Measurements from ENCODE around the gene ARSB. TPM values are rescaled to one million over a fixed set of nuclear protein-coding genes. Genes with fewer than 3 reads are reported as not detected.
"Not testable (repeated sequence)": the region's sequence is repeated elsewhere in the genome, so short reads cannot be mapped to it uniquely, and the experiment has no call there.

The ARSB gene
- polyA plus RNA-seq, 5 donors = 14.4 to 17.8 (median 15.6) TPM

DNA sequence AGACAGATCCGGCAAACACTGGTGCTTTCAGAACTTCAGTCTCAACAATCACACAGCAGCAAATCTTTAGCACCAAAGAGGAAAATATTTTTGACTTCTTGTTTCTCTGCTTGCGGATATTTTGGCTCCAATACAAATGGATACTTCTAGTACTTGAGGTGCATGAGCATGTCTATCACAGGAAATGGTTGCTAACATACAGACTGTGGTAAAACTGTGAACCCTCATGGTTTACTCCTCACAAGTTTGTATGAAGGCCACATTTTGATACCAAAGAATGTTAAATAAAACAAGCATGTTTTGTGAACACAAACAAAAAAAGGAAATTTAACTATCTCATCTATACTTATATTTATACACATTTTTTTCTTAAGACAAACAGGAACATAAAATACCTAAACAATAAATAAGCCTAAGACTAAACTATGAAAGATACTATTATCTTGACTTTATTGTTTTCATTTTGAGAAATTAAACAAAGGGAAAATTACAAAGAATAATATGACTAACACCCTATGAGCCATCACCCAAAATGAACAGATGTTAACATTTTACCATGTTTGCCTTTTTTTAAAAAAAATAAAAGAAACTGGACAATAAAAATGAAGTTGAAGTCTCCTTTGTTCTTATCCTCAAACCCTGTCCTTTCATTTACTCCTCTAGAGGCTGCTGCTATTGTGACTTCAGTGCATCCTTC is 201.5 kb downstream of the ARSB start:
- no peak for DNase-seq

GRCh38 chr5:78782728-78783127 is 202.4 kb downstream of the ARSB start:
- no peak for DNase-seq

GRCh38 chr5:78781611-78782286 is 203.4 kb downstream of the ARSB start:
- DNase-seq = no peak

DNA sequence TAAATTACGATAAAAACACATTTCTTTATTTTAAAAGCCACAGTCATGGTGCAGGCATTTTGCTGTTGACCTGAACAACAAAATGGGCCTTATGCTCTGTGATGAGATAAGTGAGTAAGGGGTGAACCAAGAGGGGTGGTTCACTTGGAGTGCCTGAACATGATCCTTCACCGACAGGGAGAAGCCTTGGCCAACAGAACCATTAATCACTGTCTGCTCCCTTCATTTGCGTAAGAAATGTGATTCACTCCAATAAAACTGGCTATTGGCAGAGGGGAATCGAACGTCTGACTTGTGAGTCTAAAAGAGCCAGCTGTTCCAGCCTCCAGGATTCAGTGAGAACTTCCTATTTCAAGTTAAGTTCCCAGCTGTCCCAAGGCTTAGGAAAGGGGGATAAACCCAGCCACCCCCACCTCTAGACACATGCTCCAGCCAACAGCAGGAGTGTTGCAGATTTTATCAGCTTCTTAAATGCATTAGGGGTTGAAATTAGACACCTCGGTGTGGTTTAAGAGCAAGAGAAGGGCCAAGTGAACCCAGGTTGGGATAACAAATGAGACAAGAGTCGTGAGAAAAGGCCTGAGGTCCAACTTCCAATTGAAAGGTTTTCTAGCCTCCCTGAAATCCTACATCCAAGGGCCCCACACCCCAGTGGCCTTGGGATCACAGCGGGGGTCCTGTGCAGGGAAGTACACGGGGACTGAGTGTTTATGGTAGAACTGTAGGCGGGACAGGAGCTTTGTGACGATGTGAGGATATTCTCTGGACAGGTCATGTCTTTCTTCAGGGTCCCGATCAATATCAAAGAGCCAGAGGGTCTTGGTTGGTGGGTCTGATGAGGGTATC is 205.1 kb downstream of the ARSB start:
- peak; percentile 55 to 60 for DNase-seq

DNA sequence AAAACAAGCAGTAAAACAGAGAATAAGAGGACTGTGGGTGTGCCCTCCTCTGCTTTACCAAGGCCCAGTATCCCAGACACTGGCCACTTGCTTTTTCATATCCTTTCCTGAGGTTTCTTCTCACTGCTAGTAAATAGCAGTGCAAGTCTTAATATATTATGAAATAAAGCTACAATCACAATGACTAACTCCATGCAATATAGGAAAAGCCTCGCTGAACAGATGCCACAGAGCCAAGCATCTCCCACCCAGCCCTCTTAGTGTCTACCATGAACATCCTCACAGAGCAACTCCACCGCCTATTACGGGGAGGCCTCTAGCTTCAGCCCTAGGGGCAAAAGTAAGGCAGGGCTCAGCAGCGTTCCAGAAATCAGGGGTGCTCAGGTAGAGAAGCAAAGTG is 205.8 kb downstream of the ARSB start:
- DNase-seq = no peak

DNA sequence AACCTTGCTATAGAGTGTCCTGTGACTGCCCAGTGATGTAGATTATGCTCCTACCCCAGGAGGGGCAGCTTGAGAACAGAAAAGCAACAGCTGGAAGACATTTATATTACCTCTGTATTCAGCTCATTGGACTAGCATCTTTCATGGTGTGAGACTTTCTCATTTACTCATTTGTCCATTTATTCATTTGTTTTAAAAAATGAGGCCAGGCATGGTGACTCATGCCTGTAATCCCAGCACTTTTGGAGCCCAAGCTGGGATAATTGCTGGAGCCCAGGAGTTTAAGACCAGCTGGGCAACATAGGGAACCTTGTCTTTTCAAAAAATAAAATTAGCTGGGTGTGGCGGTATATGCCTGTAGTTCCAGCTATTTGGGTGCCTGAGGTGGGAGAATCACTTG is 206.6 kb downstream of the ARSB start:
- DNase-seq = no peak

DNA sequence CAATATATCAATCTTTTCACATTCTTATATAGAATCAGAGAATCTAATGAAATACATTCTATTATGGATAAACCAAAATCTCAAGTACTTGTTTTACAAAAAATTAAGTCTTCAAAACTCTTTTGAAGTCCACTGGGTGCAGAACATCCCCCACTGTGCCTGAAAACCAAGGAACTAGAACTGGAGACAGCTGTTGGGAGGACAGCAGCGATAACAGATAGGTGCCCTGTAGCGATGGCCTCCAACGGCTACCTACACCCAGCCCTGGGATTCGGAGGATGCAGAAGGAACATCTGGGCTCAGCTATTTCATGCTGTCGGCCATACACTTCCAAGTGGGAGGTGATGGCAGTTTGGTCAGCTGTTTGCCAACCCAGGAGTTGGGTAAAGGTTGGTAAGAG is 207.2 kb downstream of the ARSB start:
- no peak for DNase-seq

GRCh38 chr5:78776637-78777036 is 208.5 kb downstream of the ARSB start:
- no peak for DNase-seq

DNA sequence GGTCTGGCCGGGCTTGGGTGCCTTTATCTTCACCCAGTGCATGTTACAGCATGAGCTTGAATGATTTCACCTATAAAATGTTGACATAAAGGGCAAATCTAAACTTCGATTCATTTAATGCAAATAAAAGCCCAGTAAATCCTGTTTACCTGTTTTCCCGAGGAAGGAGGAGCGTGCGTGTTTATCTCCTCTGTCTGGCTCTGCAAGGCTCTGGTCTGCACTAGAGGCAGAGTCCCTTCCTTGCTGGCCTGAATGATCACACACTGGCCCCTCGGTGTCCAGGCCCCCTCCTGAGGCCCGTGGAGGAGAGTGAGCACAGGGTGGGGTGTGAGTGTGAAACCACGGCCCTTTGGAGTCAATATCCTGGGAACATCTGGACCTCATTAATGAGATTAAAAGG is 211.5 kb downstream of the ARSB start:
- no peak for DNase-seq

- peak; percentile 45 to 58 for DNase-seq
Observed at GRCh38 chr5:78771260-78772205, 213.6 kb downstream of the ARSB start.

- no peak for DNase-seq
Observed at GRCh38 chr5:78768781-78769380, 216.2 kb downstream of the ARSB start.

GRCh38 chr5:78766412-78766762 is 218.7 kb downstream of the ARSB start:
- no peak for DNase-seq

- DNase-seq = no peak
Observed at GRCh38 chr5:78765756-78766411, 219.2 kb downstream of the ARSB start.

GRCh38 chr5:78765116-78765515 is 220.0 kb downstream of the ARSB start:
- no peak for DNase-seq

DNA sequence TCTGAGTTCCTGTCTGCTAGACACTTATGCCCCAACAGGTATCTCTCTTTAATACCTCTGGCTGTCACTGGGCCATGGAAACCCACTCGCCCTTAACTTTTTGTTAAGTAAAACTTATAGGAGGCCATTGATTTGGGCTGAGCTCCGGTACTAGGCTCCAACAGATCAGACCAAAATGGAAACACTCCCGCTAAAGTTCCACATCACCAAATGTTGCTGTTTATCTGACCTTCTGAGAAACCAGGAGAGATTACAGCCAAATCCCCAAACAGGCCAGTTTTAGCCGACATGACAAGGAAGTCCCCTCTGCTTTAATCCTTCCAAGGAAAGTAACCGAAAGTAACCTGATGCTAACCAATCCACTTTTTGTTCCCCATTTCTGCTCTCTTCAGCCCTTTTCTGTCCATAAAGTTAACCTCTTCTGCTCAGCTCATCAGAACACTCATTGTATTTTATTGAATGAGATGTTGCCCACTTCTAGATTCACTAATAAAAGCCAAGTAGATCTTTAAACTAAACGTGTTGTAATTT is 221.4 kb downstream of the ARSB start:
- DNase-seq = no peak

- not testable (repeated sequence) for DNase-seq
Observed at GRCh38 chr5:78762743-78763142, 222.4 kb downstream of the ARSB start.

DNA sequence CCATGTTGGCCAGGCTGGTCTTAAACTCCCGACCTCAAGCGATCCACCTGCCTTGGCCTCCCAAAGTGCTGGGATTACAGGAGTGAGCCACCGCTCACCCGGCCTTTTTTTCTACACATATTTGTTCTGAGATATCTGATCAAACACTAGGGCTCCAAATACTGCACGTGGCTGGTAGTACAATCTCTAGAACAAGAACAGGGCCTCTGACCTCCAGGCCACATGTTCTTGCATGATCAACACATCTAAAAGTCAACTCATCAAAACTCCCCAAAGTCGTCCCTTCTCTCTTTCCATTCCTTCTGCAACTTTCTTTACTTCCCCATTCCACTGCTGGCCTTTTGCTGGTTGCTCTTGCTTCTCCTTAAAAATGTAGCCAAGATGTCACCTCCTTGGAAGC is 223.3 kb downstream of the ARSB start:
- DNase-seq = no peak

DNA sequence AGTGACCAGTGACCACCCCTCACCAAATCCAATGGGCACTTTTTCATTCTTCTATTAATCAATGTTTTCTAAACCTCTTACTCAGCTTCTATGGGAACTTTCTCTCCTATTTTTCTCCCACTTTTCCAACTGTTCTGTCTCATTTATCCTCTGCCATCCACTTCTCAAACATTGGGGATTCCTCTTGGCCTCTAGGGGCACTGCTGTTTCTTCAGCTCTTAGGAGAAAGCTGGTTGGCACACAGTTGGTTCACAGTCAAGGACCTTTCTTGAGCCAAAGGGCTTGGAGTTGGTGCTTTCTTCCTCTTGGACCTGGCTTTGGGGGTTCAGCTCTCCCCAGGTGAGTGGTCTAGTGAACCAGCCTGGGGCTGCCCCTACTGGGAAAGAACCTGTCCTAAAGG is 224.3 kb downstream of the ARSB start:
- DNase-seq = no peak

DNA sequence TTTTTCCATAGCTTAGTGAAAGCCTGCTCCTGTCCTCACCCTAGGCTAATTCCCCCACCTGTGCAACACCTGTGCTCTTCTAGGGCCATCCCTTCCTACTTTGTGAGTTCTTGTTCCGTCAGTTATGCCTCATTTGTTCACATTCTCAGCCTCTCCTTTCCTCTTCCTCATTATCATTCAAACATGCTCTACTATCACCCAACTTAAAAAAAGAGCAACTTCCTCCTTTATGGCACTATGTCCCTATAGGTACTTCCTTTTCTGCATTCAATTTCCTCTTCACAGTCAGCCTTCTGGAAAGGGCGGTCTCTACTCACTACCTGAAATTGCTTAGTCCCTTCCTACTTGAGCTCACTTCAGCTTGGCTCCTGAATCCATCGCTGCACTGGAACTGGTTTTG is 224.7 kb downstream of the ARSB start:
- DNase-seq = no peak

DNA sequence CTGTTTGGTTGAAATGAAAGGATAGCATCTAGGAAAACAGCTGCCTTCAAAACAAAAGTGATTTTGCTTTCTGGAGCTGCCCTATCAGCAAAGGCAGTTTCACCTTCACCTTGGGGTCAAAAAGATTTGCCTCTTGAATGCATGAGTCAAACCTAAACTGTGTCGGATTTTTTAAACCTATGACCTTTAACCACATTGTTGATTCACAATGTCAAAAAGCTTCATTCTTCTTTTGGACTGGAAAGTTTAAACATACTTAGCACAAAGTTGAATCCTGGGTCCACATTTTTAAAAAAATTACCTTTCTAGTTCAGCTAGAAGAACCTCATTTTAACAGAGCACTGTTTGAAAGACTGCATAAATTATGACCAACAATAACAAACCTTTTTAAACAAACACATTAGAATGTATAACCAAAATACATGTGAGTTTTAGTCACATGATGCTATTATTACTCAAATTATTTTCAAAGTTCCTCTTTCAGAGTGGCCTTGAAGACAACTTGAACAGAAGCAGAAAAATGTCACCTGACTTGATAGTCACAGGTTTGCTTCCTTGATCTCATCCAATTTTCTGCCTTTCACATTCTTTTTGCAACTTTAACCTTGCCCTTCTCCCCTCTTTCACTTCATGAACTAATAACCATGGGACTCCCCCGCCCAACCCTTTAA is 226.8 kb downstream of the ARSB start:
- no peak for DNase-seq

All from right lung (tissue), 5 donors.